Panc1 (cell line): Measurements from ENCODE around the gene GSDMA. TPM values are rescaled to one million over a fixed set of nuclear protein-coding genes. Genes with fewer than 3 reads are reported as not detected.

Experiments used
- ATAC-seq: fragments of 200-7000 bp; cut with Tn5 transposase; 2 replicates; pipeline ENCODE4 v1.9.1; 2020; ENCODE audit warnings: mild to moderate bottlenecking, moderate library complexity
- BruUV-seq: library from RNA; stranded (reverse); fragments of 400-500 nt; replicated peaks from 2 replicates; lab custom pipeline; 2021; lab: Mats Ljungman, UMichigan
- CTCF ChIA-PET: fragments of 300-600 bp; sonication (Branson Sonifier 250); formaldehyde crosslinking; loops from one replicate; lab custom pipeline; 2022; ENCODE audit warnings: antibody characterized with exemption; lab: Charles Lee
- POLR2A ChIA-PET: fragments of 300-600 bp; sonication (Branson Sonifier 250); formaldehyde crosslinking; loops from one replicate; lab custom pipeline; 2022; ENCODE audit warnings: antibody characterized with exemption; lab: Charles Lee
- DNase-seq: peaks from one replicate; pipeline ENCODE4 v3.0.0-alpha.2; 2010; ENCODE audit warnings: low read depth, low spot score
- H3K27ac ChIP-seq: 2 replicates; pipeline ENCODE4 v1.5.1; 2011; ENCODE audit warnings: mild to moderate bottlenecking, low read length, inconsistent platforms
- H3K27me3 ChIP-seq: fragments of 200-500 bp; sonication (Bioruptor generic); 2 replicates; pipeline ENCODE4 v1.6.0; 2014; ENCODE audit warnings: low read length, inconsistent platforms; ENCODE audit not compliant: control insufficient read depth, insufficient read depth
- H3K36me3 ChIP-seq: fragments of 200-500 bp; sonication (Bioruptor generic); 2 replicates; pipeline ENCODE4 v1.5.1; 2014; ENCODE audit warnings: inconsistent platforms, mild to moderate bottlenecking, low read length, moderate library complexity; ENCODE audit not compliant: control insufficient read depth, insufficient read depth
- H3K4me1 ChIP-seq: 2 replicates; pipeline ENCODE4 v1.5.1; 2011; ENCODE audit warnings: inconsistent platforms, mild to moderate bottlenecking, low read length, moderate library complexity; ENCODE audit not compliant: control insufficient read depth, insufficient read depth
- H3K4me3 ChIP-seq, 2 experiments: 2 replicates each; pipeline ENCODE4 v1.5.1; 2011 to 2012; ENCODE audit warnings: low read depth in 2 of 2, low read length in 2 of 2, mild to moderate bottlenecking in 2 of 2, inconsistent platforms in 1 of 2, moderate library complexity in 1 of 2
- H3K9me3 ChIP-seq: fragments of 200-500 bp; sonication (Bioruptor generic); 2 replicates; pipeline ENCODE4 v1.5.1; 2014; ENCODE audit warnings: low read depth, mild to moderate bottlenecking, inconsistent platforms, low read length, moderate library complexity; ENCODE audit not compliant: control insufficient read depth, insufficient read depth
- POLR2AphosphoS5 ChIP-seq: IDR thresholded peaks from 2 replicates; pipeline ENCODE4 v1.6.1; 2012; ENCODE audit warnings: mild to moderate bottlenecking, low read depth, low read length, moderate library complexity
- SIN3A ChIP-seq: IDR thresholded peaks from 2 replicates; pipeline ENCODE4 v1.6.1; 2012; ENCODE audit warnings: low read depth, mild to moderate bottlenecking, low read length, moderate library complexity, borderline replicate concordance; ENCODE audit not compliant: insufficient read depth
- TCF7L2 ChIP-seq: IDR thresholded peaks from 2 replicates; pipeline ENCODE4 v1.6.1; 2011; ENCODE audit warnings: mild to moderate bottlenecking, low read depth, low read length, inconsistent platforms
- in situ Hi-C: cut with HindIII; loops from 2 replicates; pipeline ENCODE4 v1.10.0; 2016; ENCODE audit warnings: low sequenced_read_pairs, low pct_unique_long_range_greater_than_20kb
- intact Hi-C: fragments of 100-400 bp; cut with micrococcal nuclease; formaldehyde crosslinking; loops from one replicate; pipeline ENCODE4 v1.10.0; 2022; ENCODE audit not compliant: unreplicated experiment
- total RNA-seq: library from RNA; stranded (reverse); gene quantifications from one replicate; pipeline ENCODE4 v1.2.1, GENCODE V29; 2021; ENCODE audit not compliant: unreplicated experiment
- TF ChIP-seq, protein P1 (sequence below), 2 experiments: IDR thresholded peaks; 2 replicates each; pipeline ENCODE4 v1.6.1; 2011 to 2012; ENCODE audit warnings: low read depth in 2 of 2, control low read depth in 1 of 2, low read length in 1 of 2, mild to moderate bottlenecking in 1 of 2, moderate library complexity in 1 of 2; ENCODE audit not compliant: insufficient read depth in 1 of 2
- TF ChIP-seq, protein P2 (sequence below): fragments of 450-650 bp; IDR thresholded peaks from 2 replicates; pipeline ENCODE4 v1.5.1; 2017; ENCODE audit warnings: mild to moderate bottlenecking

Gene GSDMA
- total RNA-seq, 1 experiment from 2014 or later = not detected

GRCh38 chr17:39972271-39972670 is 9.5 kb downstream of the GSDMA start:
- DNase-seq (no peak), ATAC-seq (no peak)
- intact Hi-C loops = loop anchor here (10.0 kb wide), 1 partner anchor 97 kb away; no protein-coding TSS in a partner anchor
- Histone ChIP-seq H3K4me1 (no peaks in the 10 kb centered on the region), H3K27ac (no peak overlapping the region), H3K36me3 (no peaks in the 10 kb centered on the region), H3K9me3 (no peaks in the 10 kb centered on the region), H3K4me3 (no peak overlapping the region), H3K27me3 (peaks cover 3% of the 10 kb centered on the region; the same call in 1 of the 2 replicates)
- POLR2A ChIA-PET = interaction anchor here (0.6 kb wide), 1 partner anchor 18 kb away, joined by 4 read pairs; no protein-coding TSS in a partner anchor
- in situ Hi-C loops = no loop called here
- BruUV-seq = no TSS peak
- TF ChIP-seq, protein P1, sequence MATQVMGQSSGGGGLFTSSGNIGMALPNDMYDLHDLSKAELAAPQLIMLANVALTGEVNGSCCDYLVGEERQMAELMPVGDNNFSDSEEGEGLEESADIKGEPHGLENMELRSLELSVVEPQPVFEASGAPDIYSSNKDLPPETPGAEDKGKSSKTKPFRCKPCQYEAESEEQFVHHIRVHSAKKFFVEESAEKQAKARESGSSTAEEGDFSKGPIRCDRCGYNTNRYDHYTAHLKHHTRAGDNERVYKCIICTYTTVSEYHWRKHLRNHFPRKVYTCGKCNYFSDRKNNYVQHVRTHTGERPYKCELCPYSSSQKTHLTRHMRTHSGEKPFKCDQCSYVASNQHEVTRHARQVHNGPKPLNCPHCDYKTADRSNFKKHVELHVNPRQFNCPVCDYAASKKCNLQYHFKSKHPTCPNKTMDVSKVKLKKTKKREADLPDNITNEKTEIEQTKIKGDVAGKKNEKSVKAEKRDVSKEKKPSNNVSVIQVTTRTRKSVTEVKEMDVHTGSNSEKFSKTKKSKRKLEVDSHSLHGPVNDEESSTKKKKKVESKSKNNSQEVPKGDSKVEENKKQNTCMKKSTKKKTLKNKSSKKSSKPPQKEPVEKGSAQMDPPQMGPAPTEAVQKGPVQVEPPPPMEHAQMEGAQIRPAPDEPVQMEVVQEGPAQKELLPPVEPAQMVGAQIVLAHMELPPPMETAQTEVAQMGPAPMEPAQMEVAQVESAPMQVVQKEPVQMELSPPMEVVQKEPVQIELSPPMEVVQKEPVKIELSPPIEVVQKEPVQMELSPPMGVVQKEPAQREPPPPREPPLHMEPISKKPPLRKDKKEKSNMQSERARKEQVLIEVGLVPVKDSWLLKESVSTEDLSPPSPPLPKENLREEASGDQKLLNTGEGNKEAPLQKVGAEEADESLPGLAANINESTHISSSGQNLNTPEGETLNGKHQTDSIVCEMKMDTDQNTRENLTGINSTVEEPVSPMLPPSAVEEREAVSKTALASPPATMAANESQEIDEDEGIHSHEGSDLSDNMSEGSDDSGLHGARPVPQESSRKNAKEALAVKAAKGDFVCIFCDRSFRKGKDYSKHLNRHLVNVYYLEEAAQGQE (IDR thresholded peaks at IDR 0.05; ENCODE audit: insufficient read depth in 1 of 2, low read depth in 2 of 2, low read length in 1 of 2) = no peak
- TF ChIP-seq POLR2AphosphoS5 = no peak
- TF ChIP-seq, protein P2, sequence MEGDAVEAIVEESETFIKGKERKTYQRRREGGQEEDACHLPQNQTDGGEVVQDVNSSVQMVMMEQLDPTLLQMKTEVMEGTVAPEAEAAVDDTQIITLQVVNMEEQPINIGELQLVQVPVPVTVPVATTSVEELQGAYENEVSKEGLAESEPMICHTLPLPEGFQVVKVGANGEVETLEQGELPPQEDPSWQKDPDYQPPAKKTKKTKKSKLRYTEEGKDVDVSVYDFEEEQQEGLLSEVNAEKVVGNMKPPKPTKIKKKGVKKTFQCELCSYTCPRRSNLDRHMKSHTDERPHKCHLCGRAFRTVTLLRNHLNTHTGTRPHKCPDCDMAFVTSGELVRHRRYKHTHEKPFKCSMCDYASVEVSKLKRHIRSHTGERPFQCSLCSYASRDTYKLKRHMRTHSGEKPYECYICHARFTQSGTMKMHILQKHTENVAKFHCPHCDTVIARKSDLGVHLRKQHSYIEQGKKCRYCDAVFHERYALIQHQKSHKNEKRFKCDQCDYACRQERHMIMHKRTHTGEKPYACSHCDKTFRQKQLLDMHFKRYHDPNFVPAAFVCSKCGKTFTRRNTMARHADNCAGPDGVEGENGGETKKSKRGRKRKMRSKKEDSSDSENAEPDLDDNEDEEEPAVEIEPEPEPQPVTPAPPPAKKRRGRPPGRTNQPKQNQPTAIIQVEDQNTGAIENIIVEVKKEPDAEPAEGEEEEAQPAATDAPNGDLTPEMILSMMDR = no peak
- no peak for TF ChIP-seq SIN3A
- no peak for TF ChIP-seq TCF7L2
- CTCF ChIA-PET = no interaction called here

DNA sequence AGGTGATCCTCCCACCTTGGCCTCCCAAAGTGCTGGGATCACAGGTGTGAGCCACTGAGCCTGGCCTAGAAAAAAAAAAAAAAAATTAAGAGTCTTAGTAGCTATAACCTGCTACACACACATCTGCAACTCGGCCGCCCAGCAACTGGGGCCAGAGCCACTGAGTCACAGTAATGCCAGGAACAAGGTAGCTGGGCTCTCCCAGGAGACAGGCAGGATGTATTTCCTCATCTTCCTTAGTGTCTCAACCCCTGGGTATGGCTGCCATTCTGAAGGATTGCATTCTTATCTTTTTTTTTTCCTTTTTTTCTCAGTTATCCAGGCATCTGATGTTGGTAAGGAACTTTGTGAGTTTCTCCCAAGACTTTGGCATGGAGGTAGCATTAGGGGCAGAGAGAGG is 10.7 kb downstream of the GSDMA start:
- ChIA-PET CTCF (no interaction called here), POLR2A (no interaction called here)
- BruUV-seq = no TSS peak
- intact Hi-C loops = loop anchor here (10.0 kb wide), 1 partner anchor 99 kb away; no protein-coding TSS in a partner anchor
- ATAC-seq (no peak), DNase-seq (no peak)
- H3K9me3 ChIP-seq = no peaks in the 10 kb centered on the region
- H3K4me1 ChIP-seq = no peaks in the 10 kb centered on the region
- TF ChIP-seq, protein P1 (IDR thresholded peaks at IDR 0.05; ENCODE audit: insufficient read depth in 1 of 2, low read depth in 2 of 2, low read length in 1 of 2) = no peak
- TF ChIP-seq SIN3A (no peak), TCF7L2 (no peak), POLR2AphosphoS5 (no peak)
- TF ChIP-seq, protein P2 = no peak
- peaks cover 6% of the 10 kb centered on the region; the same call in 1 of the 2 replicates for H3K27me3 ChIP-seq
- no peak overlapping the region for H3K4me3 ChIP-seq
- no peak overlapping the region for H3K27ac ChIP-seq
- no peaks in the 10 kb centered on the region for H3K36me3 ChIP-seq
- in situ Hi-C loops = no loop called here
